ELR (cell line): Measurements from ENCODE around the gene ATP11B.

Source experiments
- DNase-seq: peaks from one replicate; pipeline ENCODE4 v3.0.0-alpha.2; 2015; ENCODE audit warnings: low read depth

The ATP11B gene

DNA sequence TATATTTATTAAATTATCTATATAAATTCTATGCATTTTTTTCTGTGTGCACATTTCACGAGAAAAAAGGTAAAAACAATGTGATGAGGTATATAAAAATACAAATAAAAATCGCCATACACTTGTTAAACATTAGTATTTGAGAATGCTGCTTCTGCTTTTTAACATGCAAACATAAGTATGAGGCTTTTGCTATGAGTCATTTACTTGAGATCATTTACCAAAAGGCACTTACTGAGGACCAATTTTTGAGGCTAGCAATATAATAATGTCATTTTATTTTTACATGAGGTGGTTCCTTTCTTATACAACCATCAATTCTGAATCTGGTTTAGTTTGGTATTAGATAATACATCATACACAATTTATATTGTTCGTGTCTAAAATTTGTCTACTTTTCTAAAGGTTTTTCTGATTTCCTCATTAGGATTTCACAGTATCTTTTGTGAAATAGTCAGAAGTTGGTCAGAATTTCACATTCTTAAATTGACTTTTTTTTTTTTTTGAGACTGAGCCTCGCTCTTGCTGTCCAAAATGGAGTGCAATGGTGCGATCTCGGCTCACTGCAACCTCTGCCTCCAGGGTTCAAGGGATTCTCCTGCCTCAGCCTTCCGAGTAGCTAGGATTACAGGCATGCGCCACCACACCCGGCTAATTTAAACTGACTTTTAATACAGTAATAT lies 161.4 kb downstream of the ATP11B start:
- no peak for DNase-seq

DNA sequence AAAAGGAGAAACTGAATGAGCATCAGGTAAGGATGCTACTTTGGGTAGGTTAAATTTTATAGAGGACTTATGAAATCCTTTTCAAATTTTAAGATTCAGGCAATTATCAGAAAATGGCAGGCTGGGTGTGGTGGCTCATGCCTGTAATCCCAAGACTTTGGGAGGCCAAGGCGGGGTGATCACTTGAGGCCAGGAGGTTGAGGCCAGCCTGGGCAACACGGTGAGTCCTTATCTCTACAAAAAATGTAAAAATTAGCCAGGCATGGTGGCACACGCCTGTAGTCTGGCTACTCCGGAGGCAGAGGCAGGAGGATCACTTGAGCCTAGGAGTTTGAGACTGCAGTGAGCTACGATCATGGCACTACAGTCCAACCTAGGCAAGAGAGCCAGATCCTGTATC lies 163.9 kb downstream of the ATP11B start:
- DNase-seq, result no peak

DNA sequence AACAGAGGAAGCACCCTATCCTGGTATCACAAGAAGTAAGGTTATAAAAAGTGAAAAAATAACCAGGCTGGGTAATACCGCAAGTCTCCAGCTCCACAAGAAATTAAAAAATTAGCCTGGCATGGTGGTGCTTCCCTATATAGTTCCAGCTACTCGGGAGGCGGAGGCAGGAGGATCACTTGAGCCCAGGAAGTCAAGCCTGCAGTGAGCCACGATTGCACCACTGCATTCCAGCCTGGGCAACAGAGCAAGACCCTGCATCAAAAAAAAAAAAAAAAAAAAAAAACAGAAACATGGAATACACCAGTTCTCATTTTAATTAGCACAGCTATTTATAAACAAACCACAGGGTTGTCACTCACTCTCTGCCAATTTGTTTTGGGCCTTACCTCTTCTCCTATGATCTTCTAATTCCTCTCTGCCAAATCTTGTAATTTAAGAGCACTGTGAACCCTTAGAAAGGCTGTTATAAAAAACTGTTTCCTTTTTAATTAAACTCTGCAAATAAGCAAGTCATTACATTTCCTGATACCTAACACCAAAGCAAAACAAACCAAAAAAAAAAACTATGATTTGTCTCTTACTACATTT lies 164.5 kb downstream of the ATP11B start:
- no peak for DNase-seq

DNA sequence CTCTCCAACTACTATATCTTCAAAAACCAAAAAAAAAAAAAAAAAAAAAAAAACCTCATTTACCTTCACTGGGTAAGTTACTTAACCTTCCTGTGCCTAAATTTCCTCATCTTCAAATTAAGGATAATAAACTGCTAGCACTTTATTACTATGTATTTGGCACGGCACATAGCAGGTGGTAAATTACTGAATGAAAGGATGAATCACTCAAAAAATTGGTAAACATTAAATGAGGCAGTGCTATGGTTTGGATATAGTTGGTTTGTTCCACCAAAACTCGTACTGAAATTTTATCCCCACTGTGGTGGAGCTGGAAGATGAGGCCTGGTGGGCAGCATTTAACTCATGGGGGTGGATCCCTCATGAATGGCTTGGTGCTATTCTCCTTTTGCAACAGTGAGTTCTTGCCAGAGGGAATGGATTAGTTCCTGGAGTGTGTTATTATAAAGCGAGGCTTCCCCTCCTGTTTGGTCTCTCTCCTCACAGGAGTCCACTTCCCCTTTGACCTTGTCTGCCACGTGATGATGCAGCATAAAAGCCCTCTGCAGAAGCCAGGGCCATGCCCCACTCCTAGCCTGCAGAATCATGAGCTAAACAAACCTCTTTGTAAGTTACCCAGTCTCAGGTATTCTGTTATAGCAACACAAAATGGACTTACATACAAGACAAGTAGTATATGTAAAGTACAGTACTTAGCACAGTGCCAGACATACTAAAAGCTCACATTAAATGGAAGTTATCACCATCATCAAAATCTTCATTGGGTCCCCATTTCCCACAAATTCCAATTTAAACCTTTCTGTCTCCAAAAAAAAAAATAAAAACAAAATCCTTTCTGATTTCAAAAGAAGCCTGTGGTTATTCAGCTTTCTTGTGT lies 166.4 kb downstream of the ATP11B start:
- no peak for DNase-seq

DNA sequence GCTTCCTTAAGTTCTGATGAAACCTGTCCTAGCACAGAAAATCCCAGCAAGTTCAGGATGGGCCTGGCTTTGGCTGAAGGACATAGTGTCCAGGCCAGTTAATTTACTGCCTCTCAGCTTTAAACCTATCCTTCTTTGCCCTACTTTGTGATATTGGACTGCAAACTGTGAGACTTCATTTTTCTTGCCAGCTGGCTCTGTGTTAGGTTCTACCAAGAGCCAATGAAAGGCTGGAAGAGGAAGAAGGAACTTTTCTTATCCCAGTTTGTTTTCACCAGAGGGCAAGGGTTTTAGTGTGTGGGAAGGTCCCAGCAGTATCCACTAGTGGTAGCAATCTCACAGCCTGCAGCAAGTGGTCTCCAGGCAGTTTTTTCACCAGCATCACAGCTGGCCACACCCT lies 168.9 kb downstream of the ATP11B start:
- DNase-seq, result no peak

DNA sequence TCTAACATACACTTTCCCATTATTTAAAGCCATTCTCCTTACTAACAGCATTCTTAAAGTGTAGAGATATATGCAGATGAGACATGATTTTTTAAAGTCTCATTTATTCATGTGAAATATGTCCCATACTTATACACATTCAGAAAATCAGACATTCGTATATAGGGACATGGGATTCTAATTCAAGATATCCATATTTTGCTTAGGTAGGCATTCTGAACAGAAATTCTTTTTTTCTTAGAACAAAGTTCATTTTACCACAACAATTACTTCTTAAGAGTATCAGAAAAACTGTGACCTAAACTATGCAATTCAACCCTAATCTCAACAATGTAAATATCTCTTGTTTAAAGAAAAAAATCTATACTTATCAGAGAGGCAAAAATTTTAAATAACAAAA lies 170.9 kb downstream of the ATP11B start:
- no peak for DNase-seq

DNA sequence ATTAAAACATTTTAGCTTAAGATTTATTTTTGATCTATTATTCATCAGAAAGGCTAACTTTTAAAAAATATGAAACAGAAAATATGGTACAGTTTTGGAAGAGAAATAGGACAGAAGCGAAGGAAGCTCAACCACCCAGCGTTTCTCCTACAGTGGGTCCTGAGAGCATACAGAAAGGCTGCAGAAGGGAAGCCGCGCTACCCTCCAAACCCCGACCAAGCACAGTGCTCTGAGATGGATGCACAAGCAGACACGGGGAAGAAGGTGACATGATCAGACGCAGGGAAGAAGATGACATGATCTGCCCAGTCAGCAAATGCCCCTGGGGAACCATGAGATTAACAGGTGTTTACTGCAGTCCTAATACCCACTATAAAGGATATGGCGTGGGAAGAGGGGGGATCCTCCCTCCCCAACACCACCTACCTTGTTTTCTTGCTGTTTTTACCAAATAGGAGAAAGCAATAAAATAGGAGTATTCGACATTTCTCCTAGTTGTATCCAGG lies 172.6 kb downstream of the ATP11B start:
- DNase-seq, result no peak

DNA sequence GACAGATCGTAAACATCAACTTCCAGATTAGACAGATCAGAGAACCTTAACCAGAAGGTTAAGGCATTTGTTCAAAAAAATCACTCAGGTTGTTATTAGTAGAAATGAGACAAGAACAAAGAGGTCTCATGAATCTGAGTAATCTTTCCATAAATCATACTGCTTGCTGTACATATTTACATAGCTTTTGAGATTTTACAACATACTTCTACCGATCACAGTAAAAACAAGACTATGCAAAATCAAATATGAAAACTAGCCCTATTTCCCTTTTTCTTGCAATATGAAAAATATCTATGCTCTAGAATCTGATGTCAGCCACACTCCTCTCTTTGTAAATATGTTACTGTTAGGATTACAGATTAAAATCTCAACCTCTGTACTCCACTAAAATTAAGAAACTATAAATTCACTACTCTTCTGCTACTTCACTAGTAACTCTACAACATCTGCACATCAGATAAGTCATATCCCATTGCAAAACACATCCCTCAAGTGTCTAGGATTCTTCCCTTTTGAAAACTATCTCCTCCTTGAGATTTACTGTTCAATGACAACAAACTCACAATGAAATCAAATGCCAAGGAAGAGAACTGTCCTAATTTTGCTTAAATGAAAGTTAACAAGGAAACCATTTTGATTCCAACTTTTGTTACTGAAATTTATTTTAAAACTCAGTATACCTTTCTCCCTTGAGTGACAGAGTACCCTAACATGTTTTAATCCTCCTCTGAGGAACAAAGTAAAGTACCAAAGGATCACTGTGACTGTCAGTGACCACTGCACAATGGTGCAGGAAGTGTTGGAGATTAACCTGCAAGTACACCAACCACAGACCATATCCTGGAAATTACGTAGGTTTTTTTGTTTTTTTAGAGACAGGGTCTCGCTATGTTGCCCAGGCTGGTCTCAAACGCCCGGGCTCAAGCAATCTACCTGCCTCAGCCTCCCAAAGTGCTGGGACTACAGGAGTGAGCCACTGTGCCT lies 174.2 kb downstream of the ATP11B start:
- no peak for DNase-seq

DNA sequence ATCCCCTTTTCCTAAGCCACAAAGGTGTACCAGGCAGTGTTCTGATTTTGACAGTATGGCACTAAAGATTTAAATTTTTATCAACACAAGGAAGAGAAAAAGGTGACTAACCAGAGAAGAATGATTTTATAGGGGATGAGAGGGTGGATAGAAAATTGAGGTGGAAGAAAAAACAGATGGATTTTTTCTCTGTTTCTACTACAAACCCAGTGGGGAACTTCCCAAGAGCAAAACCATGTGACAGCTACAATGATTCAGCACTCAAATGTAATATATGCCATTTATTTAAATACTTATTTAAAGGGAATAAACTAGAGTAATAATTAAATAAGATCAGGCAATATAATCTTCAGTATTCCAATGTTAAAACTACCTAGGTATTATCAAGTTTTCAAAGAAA lies 176.0 kb downstream of the ATP11B start:
- peak; percentile 75 for DNase-seq

DNA sequence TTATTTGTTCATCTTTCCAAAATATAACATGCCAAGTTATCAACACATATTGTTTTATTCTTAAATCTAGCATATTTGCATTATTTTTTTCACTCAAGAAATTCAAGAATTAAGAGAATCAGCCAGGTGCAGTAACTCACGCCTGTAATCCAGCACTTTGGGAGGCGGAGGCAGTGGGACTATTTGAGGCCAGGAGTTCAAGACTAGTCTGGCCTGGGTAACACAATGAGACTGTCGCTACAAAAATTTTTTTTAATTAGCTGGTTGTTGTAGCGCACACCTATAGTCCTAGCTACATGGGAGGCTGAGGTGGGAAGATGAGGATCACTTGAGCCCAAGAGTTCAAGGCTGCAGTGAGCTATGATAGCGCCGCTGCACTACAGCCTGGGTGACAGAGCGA lies 176.5 kb downstream of the ATP11B start:
- DNase-seq, result no peak

DNA sequence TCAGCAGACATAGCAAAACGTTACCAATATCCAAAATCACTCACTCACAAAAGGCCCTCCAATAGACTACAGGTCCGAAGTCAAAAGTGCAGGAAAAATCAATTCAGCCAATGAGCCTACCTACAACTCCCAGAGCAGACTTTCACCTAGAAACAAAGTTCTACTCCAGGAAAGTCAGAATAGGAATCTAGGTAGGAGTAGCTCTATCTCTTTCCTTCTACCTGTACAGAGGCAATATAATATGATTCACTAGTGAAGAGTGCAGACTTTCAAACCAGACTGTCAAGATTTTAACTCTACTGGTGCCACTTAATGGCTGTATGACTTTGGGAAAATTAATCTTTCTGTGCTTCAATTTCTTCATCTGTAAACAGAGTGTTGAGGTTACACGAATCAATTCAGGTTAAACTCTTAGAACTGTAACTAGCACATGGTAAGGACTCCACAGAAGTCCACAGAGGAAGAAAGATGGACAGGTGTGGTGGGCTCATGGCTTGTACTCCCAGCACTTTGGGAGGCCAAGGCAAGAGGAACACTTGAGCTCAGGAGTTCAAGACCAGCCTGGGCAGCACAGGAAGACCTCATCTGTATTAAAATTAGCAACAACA lies 177.6 kb downstream of the ATP11B start:
- DNase-seq, result no peak
